Nephron (organoid): Measurements from ENCODE around the gene UROD.

ENCODE experiments used
- H3K27ac Mint-ChIP-seq, 3 experiments: 2 replicates each; pipeline ENCODE4 v1.8.0; 2020; ENCODE audit warnings: mixed read lengths in 3 of 3, mild to moderate bottlenecking in 2 of 3, moderate library complexity in 1 of 3
- H3K27me3 Mint-ChIP-seq: 2 replicates; pipeline ENCODE4 v1.8.0; 2021; ENCODE audit warnings: low read depth, mild to moderate bottlenecking, moderate library complexity, mixed read lengths
- H3K36me3 Mint-ChIP-seq: 2 replicates; pipeline ENCODE4 v1.8.0; 2020; ENCODE audit warnings: low read depth, mixed read lengths
- H3K4me1 Mint-ChIP-seq: 2 replicates; pipeline ENCODE4 v1.8.0; 2020; ENCODE audit warnings: mixed read lengths
- H3K4me3 Mint-ChIP-seq, 3 experiments: 2 replicates each; pipeline ENCODE4 v1.8.0; 2020; ENCODE audit warnings: mild to moderate bottlenecking in 3 of 3, mixed read lengths in 3 of 3, moderate library complexity in 2 of 3
- H3K9me3 Mint-ChIP-seq: 2 replicates; pipeline ENCODE4 v1.8.0; 2020; ENCODE audit warnings: mixed read lengths
- CTCF ChIP-seq, 3 experiments: fragments of 200-600 bp; sonication (generic); IDR thresholded peaks; one replicate each; pipeline ENCODE4 v1.5.0; 2021; ENCODE audit warnings: antibody characterized with exemption in 3 of 3; ENCODE audit not compliant: unreplicated experiment in 3 of 3

Gene UROD

GRCh38 chr1:45023663-45024062, 11.6 kb downstream of the UROD start:
- H3K4me3 Mint-ChIP-seq, result no peak overlapping the region
- TF ChIP-seq CTCF (IDR thresholded peaks at IDR 0.05; ENCODE audit: unreplicated experiment in 3 of 3), result no peak
- peaks cover 4% of the 10 kb centered on the region for H3K36me3 Mint-ChIP-seq
- H3K27me3 Mint-ChIP-seq, result no peaks in the 10 kb centered on the region
- H3K9me3 Mint-ChIP-seq, result no peaks in the 10 kb centered on the region
- no peaks in the 10 kb centered on the region for H3K4me1 Mint-ChIP-seq
- no peak overlapping the region for H3K27ac Mint-ChIP-seq

- no peak overlapping the region for H3K4me3 Mint-ChIP-seq
- peaks cover 8% of the 10 kb centered on the region for H3K36me3 Mint-ChIP-seq
- no peaks in the 10 kb centered on the region for H3K27me3 Mint-ChIP-seq
- H3K27ac Mint-ChIP-seq, result no peak overlapping the region
- H3K4me1 Mint-ChIP-seq, result no peaks in the 10 kb centered on the region
- H3K9me3 Mint-ChIP-seq, result no peaks in the 10 kb centered on the region
- no peak for TF ChIP-seq CTCF (IDR thresholded peaks at IDR 0.05; ENCODE audit: unreplicated experiment in 3 of 3)
Measured at GRCh38 chr1:45026446-45026845, 14.4 kb downstream of the UROD start.

GRCh38 chr1:45032837-45033236, 20.8 kb downstream of the UROD start:
- no peaks in the 10 kb centered on the region for H3K27me3 Mint-ChIP-seq

GRCh38 chr1:45033356-45033755, 21.3 kb downstream of the UROD start:
- Mint-ChIP-seq H3K4me1 (no peaks in the 10 kb centered on the region), H3K36me3 (peaks cover 7% of the 10 kb centered on the region)

More at GRCh38 chr1:45032837-45033236, 20.8 kb downstream of the UROD start:
- TF ChIP-seq CTCF (IDR thresholded peaks at IDR 0.05; ENCODE audit: unreplicated experiment in 3 of 3), result no peak
- Mint-ChIP-seq H3K4me1 (no peaks in the 10 kb centered on the region), H3K27ac (no peak overlapping the region), H3K36me3 (peaks cover 4% of the 10 kb centered on the region), H3K4me3 (no peak overlapping the region), H3K9me3 (no peaks in the 10 kb centered on the region)

GRCh38 chr1:45035631-45036301, 23.7 kb downstream of the UROD start:
- no peak for TF ChIP-seq CTCF (IDR thresholded peaks at IDR 0.05; ENCODE audit: unreplicated experiment in 3 of 3)
- no peaks in the 10 kb centered on the region for H3K27me3 Mint-ChIP-seq

More at GRCh38 chr1:45033356-45033755, 21.3 kb downstream of the UROD start:
- Mint-ChIP-seq H3K9me3 (no peaks in the 10 kb centered on the region), H3K27me3 (no peaks in the 10 kb centered on the region), H3K4me3 (no peak overlapping the region), H3K27ac (no peak overlapping the region)
- TF ChIP-seq CTCF (IDR thresholded peaks at IDR 0.05; ENCODE audit: unreplicated experiment in 3 of 3), result no peak

GRCh38 chr1:45037456-45037855, 25.4 kb downstream of the UROD start:
- H3K4me1 Mint-ChIP-seq, result no peaks in the 10 kb centered on the region
- no peak overlapping the region for H3K27ac Mint-ChIP-seq
- no peak overlapping the region for H3K4me3 Mint-ChIP-seq
- H3K36me3 Mint-ChIP-seq, result peaks cover 6% of the 10 kb centered on the region
- no peaks in the 10 kb centered on the region for H3K9me3 Mint-ChIP-seq
- no peaks in the 10 kb centered on the region for H3K27me3 Mint-ChIP-seq
- TF ChIP-seq CTCF (IDR thresholded peaks at IDR 0.05; ENCODE audit: unreplicated experiment in 3 of 3), result no peak

More at GRCh38 chr1:45035631-45036301, 23.7 kb downstream of the UROD start:
- no peak overlapping the region for H3K27ac Mint-ChIP-seq
- H3K4me1 Mint-ChIP-seq, result no peaks in the 10 kb centered on the region
- H3K36me3 Mint-ChIP-seq, result peaks cover 4% of the 10 kb centered on the region
- no peaks in the 10 kb centered on the region for H3K9me3 Mint-ChIP-seq
- H3K4me3 Mint-ChIP-seq, result no peak overlapping the region
